ENCODE data around the gene DEGS2.

DNA sequence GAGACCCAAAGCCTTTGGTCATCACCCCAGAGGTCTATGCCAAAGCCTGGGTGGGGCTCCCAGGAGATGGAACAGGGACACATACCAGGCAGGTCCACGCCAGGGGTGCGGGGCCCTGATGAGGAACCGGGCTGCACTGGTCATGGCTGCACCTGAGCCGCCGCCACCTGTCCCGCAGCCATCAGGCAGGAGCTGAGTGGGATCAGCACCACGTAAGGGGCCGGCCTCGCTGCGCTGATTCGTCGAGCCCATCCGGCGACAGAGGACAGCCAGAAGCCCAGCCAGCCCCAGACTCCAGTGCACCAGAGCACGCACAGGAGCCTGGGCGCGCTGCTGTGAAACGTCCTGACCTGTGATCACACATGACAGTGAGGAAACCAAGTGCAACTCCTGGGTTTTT, 15.9 kb downstream of the DEGS2 start:
- TF ChIP-seq, protein P1, sequence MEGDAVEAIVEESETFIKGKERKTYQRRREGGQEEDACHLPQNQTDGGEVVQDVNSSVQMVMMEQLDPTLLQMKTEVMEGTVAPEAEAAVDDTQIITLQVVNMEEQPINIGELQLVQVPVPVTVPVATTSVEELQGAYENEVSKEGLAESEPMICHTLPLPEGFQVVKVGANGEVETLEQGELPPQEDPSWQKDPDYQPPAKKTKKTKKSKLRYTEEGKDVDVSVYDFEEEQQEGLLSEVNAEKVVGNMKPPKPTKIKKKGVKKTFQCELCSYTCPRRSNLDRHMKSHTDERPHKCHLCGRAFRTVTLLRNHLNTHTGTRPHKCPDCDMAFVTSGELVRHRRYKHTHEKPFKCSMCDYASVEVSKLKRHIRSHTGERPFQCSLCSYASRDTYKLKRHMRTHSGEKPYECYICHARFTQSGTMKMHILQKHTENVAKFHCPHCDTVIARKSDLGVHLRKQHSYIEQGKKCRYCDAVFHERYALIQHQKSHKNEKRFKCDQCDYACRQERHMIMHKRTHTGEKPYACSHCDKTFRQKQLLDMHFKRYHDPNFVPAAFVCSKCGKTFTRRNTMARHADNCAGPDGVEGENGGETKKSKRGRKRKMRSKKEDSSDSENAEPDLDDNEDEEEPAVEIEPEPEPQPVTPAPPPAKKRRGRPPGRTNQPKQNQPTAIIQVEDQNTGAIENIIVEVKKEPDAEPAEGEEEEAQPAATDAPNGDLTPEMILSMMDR (conservative IDR thresholded peaks at IDR 0.05 in 1 of 2, IDR thresholded peaks at IDR 0.05 in 1 of 2; ENCODE audit: extremely low read depth in 1 of 2, insufficient read depth in 1 of 2, low read depth in 1 of 2, low read length in 2 of 2), result no peak
- no peak for TF ChIP-seq EZH2 (IDR thresholded peaks at IDR 0.05; ENCODE audit: borderline replicate concordance, low read length)
